Osteocyte (in vitro differentiated cells): ENCODE results near the gene LRRC52. TPM values are rescaled to one million over a fixed set of nuclear protein-coding genes. Genes with fewer than 3 reads are reported as not detected.
"Not testable (repeated sequence)": the region's sequence is repeated elsewhere in the genome, so short reads cannot be mapped to it uniquely, and the experiment has no call there.

Experiments
- DNase-seq: peaks from one replicate; pipeline ENCODE4 v3.0.0; 2021; ENCODE audit warnings: mixed read lengths; ENCODE audit not compliant: unreplicated experiment; ENCODE audit errors: extremely low spot score
- H3K27ac Mint-ChIP-seq: one replicate; pipeline ENCODE4 v1.8.0; 2021; ENCODE audit warnings: mild to moderate bottlenecking, mixed read lengths; ENCODE audit not compliant: unreplicated experiment
- H3K27me3 Mint-ChIP-seq: one replicate; pipeline ENCODE4 v1.8.0; 2021; ENCODE audit warnings: mixed read lengths; ENCODE audit not compliant: unreplicated experiment
- H3K36me3 Mint-ChIP-seq: one replicate; pipeline ENCODE4 v1.8.0; 2021; ENCODE audit warnings: mixed read lengths; ENCODE audit not compliant: unreplicated experiment
- H3K4me1 Mint-ChIP-seq: one replicate; pipeline ENCODE4 v1.8.0; 2021; ENCODE audit warnings: mixed read lengths; ENCODE audit not compliant: unreplicated experiment
- H3K4me3 Mint-ChIP-seq: one replicate; pipeline ENCODE4 v1.8.0; 2021; ENCODE audit warnings: mild to moderate bottlenecking, moderate library complexity, mixed read lengths; ENCODE audit not compliant: unreplicated experiment
- H3K9me3 Mint-ChIP-seq: one replicate; pipeline ENCODE4 v1.8.0; 2021; ENCODE audit warnings: mixed read lengths; ENCODE audit not compliant: unreplicated experiment
- total RNA-seq: library from RNA; stranded (reverse); gene quantifications from 2 replicates; pipeline ENCODE4 v1.2.1, GENCODE V29; 2021
- TF ChIP-seq, protein P1 (sequence below): fragments of 200-600 bp; sonication (generic); IDR thresholded peaks from 2 replicates; pipeline ENCODE4 v1.5.0; 2021; ENCODE audit warnings: antibody characterized with exemption, mild to moderate bottlenecking, moderate library complexity

LRRC52 gene
- total RNA-seq, 1 donor from 2014 or later = not detected

DNA sequence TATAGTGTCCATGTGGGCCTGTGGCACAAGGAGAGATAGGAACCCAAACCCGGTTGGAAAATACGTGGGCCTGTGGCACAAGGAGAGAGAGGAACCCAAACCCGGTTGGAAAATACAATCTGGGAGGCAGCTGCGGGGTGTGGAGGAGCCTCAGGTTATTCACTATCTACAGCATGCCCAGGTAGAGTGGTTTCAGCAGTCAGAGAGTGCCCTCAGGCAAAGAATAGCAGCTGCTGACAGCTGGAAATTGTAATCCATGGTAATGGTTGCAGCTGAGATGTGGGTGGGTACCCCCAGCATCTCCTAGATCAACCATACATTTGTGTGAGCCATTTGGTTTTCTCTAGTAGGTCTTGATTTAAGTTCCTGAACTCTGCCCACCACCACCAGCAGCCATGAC lies 61.4 kb downstream of the LRRC52 start:
- TF ChIP-seq, protein P1, sequence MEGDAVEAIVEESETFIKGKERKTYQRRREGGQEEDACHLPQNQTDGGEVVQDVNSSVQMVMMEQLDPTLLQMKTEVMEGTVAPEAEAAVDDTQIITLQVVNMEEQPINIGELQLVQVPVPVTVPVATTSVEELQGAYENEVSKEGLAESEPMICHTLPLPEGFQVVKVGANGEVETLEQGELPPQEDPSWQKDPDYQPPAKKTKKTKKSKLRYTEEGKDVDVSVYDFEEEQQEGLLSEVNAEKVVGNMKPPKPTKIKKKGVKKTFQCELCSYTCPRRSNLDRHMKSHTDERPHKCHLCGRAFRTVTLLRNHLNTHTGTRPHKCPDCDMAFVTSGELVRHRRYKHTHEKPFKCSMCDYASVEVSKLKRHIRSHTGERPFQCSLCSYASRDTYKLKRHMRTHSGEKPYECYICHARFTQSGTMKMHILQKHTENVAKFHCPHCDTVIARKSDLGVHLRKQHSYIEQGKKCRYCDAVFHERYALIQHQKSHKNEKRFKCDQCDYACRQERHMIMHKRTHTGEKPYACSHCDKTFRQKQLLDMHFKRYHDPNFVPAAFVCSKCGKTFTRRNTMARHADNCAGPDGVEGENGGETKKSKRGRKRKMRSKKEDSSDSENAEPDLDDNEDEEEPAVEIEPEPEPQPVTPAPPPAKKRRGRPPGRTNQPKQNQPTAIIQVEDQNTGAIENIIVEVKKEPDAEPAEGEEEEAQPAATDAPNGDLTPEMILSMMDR = no peak
- H3K9me3 Mint-ChIP-seq = no peaks in the 10 kb centered on the region
- no peak overlapping the region for H3K27ac Mint-ChIP-seq
- H3K4me3 Mint-ChIP-seq = no peak overlapping the region
- no peaks in the 10 kb centered on the region for H3K36me3 Mint-ChIP-seq
- H3K4me1 Mint-ChIP-seq = peaks cover 4% of the 10 kb centered on the region
- no peak for DNase-seq
- H3K27me3 Mint-ChIP-seq = peaks cover 39% of the 10 kb centered on the region

DNA sequence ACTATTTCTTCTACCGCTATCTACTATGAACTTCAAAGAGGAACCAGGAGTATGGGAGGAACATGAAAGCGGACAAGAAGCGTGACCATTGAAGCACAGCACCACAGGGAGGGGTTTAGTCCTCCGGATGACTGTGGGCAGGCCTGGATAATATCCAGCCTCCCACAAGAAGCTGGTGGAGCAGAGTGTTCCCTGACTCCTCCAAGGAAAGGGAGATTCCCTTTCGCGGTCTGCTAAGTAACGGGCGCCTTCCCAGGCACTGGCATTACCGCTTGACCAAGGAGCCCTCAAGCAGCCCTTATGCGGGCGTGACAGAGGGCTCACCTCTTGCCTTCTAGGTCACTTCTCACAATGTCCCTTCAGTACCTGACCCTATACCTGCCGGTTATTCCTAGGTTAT lies 62.9 kb downstream of the LRRC52 start:
- H3K4me3 Mint-ChIP-seq, H3K4me1 Mint-ChIP-seq, H3K27ac Mint-ChIP-seq, H3K36me3 Mint-ChIP-seq, DNase-seq, H3K9me3 Mint-ChIP-seq: not testable (repeated sequence)
- peaks cover 49% of the 10 kb centered on the region for H3K27me3 Mint-ChIP-seq

DNA sequence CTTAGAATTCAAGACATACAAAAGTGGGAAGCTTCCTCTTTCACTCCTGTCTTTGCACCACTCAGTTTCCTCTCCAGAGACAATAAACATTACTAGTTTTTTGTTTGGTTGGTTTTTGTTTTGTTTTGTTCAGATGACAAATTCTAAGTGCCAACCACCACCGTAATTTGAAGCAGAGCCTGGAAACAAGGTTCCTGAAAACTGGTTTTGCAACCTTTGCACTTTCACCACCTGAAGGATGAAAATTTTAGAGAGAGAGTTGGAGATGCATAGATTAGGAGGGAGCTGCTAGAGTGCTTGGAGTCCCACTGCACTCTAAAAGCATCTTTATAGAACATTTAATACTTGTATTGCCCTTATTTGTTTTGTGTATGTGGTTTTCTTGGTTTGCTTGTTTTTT lies 67.1 kb downstream of the LRRC52 start:
- TF ChIP-seq, protein P1 = no peak
- Mint-ChIP-seq H3K4me1 (no peaks in the 10 kb centered on the region), H3K9me3 (no peaks in the 10 kb centered on the region), H3K27ac (no peak overlapping the region), H3K27me3 (peaks cover 52% of the 10 kb centered on the region), H3K36me3 (no peaks in the 10 kb centered on the region), H3K4me3 (no peak overlapping the region)
- no peak for DNase-seq

DNA sequence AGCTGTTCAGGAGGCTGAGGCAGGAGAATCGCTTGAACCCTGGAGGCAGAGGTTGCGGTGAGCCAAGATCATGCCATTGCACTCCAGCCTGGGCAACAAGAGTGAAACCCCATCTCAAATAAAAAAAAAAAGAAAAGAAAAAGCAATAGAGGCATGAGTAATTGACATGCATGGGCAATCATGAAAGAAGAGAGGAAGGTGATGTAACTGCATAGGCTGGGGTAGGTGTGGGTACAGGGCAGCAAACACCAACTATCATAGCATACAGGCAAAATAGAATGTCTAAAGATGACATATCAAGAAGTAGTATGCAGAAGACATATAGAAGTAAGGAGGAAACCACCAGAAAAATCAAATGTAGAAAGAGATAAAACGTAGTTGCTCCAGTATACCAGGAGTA lies 68.3 kb downstream of the LRRC52 start:
- Mint-ChIP-seq H3K4me3 (no peak overlapping the region), H3K4me1 (no peaks in the 10 kb centered on the region), H3K36me3 (no peaks in the 10 kb centered on the region), H3K27me3 (peaks cover 55% of the 10 kb centered on the region), H3K9me3 (no peaks in the 10 kb centered on the region), H3K27ac (no peak overlapping the region)
- TF ChIP-seq, protein P1 = no peak
- DNase-seq = no peak

Other genes with a start within 250 kb of the LRRC52 start
- not detected in 2 replicates for gene LMX1A, start 187.3 kb upstream of the LRRC52 start, total RNA-seq
- gene RXRG, start 98.9 kb upstream of the LRRC52 start, total RNA-seq = not detected in 2 replicates
- 130 and 139 TPM in 2 replicates for gene MGST3, start 87.2 kb downstream of the LRRC52 start, total RNA-seq
- gene ALDH9A1, start 154.6 kb downstream of the LRRC52 start, total RNA-seq = 37.1 and 43.3 TPM in 2 replicates
- gene TMCO1, start 224.9 kb downstream of the LRRC52 start, total RNA-seq = 101 and 103 TPM in 2 replicates